ENCODE results near the gene CERK.

CERK gene

GRCh38 chr22:46764779-46765485 is 26.9 kb upstream of the CERK start:
- DNase-seq (ENCODE audit: low read depth) = no peak

DNA sequence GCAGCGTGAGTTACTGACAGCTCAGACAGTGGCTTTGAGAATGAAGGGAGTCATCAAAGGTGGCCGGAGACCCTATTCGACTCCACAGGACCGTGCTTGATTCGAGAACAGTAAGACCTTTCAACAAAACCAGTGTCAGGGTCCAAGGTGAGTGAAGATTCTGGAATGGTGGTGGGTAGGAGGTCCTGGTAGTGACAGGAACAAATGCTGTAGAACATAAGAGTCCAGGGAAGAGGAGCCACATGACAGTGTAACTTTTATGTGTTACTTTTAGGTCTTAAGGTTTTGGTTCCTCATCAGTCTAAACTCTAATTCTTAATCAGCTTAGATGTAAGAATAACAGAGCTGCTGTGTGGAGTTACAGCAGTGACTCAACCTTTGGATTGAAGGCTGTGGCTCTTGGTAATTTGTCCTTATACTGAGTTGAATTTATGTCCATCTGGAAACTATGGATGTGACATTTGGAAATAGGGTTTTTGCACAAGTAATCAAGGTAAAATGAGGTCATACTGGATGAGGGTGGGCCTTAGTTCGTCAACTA is 26.2 kb upstream of the CERK start:
- DNase-seq (ENCODE audit: low read depth) = no peak

GRCh38 chr22:46763051-46763705 is 25.1 kb upstream of the CERK start:
- no peak for DNase-seq (ENCODE audit: low read depth)

DNA sequence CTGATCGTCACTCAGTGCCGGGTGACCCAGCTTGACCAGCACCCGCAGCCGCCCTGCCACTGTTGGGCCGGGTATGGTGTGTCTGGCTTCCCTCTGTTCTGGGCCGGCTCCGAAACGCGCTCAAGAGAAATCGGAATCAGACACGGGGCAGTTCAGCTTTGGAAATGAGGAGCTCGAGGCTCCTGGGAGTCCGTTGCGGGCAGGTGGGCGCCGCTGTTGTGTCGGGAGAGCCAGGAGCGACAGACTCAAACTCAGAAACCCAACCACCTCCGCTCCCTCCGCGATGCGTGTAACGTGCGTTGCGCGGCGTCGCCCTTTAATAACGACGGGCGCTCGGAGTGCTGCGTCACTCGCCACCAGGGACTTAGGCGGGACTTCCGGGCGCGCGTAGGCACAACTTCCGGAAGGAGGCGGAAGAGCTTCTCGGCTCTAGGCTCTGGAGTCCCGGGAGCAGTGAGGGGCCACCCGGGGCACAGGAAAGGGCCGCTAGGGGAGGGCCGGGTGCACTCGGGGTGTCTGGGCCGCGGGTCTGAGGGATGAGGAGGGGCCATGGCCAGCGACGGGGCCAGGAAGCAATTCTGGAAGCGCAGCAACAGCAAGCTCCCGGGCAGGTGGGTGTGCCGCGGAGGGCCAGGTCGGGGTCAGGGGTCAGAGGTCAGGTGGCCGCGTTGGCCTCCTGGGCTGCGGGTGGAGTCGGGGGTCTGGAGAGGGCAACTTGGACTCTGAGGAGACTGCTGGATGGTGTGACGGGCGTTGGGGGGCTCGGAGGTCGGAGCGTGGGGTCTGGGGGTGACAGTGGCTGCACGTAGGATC is 24.4 kb upstream of the CERK start, which contains the start of gene TBC1D22A:
Gene TBC1D22A (plus strand): TSS at position 413 of the 813 bp plus-strand sequence. CDS start 137 bp downstream, at position 550.
- DNase-seq (ENCODE audit: low read depth) = peak; percentile 63

- no peak for DNase-seq (ENCODE audit: low read depth)
Measured at GRCh38 chr22:46761539-46762237, 23.6 kb upstream of the CERK start.

GRCh38 chr22:46761017-46761416 is 23.0 kb upstream of the CERK start:
- DNase-seq (ENCODE audit: low read depth) = no peak

DNA sequence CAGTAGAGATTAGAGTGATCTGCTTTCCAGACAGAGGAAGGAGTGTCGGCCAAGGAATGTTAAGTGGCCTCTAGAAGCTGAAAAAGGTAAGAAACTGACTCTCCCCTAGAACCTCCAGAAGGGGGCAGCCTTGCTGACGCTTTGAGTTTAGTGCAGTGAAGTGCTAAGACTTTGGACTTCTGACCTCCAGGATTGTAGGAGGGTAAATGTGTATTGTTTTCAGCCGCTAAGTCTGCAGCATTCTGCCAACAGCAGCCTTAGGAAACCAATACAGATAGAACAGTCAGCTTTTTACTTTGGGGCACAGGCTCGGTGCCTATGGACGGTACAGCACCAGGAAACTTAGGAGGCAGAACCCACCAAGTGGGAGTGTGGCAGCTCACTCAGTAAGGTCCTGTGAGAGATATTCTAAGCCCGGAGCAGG is 20.8 kb upstream of the CERK start:
- no peak for DNase-seq (ENCODE audit: low read depth)

- no peak for DNase-seq (ENCODE audit: low read depth)
Measured at GRCh38 chr22:46758121-46758520, 20.1 kb upstream of the CERK start.

DNA sequence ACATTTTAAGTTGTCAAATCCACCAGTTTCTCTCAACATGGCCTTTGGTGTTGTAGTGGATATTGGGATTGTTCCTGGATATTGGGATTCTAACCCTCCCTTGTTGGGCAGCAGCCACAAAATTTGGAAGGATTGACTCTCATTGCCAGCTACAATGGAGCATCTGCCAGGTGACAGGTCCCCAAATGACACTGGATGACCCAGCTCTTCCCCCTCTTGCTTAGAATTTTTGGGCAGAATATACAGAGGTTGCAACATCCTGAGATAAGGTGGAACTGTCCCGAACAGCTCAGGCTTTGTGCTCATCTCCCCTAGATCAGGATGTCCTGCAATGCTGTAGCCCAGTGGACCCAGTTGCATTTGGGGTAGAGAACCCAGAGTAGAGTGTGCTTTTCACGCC is 19.1 kb upstream of the CERK start:
- no peak for DNase-seq (ENCODE audit: low read depth)

DNA sequence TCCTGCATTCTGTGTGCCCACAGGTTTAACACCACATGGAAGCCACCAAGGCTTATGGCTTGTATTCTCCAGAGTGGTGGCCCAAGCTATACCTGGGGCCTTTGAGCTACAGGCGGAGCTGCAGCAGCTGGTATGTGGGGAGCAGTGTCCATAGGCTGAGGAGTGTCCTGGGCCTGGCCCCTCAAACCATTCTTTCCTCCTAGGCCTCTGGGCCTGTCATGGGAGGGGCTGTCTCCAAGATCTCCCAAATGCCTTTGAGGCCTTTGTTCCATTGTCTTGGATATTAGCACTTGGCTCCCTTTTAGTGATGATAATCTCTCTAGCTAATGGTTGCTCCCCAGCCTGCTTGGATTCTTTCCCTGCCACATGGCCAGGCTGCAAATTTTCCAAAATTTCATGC is 18.0 kb upstream of the CERK start:
- DNase-seq (ENCODE audit: low read depth) = no peak

DNA sequence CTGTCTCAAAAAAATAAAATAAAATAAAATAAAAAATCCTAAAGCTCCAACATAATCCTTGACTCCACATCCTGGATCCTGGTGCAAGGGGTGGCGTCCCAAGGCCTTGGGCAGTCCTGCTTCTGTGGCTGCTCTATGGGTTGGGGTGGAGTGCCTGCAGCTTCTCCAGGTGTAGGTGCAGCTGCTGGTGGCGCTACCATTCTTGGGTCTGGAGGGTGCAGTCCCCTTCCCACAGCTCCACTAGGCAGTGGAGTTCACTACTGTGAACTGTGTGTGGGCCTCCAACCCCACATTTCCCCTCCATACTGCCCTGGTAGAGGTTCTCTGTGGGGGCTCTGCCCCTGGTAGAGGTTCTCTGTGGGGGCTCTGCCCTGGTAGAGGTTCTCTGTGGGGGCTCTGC is 17.5 kb upstream of the CERK start:
- no peak for DNase-seq (ENCODE audit: low read depth)

GRCh38 chr22:46754826-46755225 is 16.8 kb upstream of the CERK start:
- DNase-seq (ENCODE audit: low read depth) = no peak

- DNase-seq (ENCODE audit: low read depth) = peak; percentile 95
Measured at GRCh38 chr22:46754110-46754799, 16.2 kb upstream of the CERK start.

GRCh38 chr22:46753761-46754109 is 15.7 kb upstream of the CERK start:
- no peak for DNase-seq (ENCODE audit: low read depth)

GRCh38 chr22:46753360-46753759 is 15.3 kb upstream of the CERK start:
- DNase-seq (ENCODE audit: low read depth) = no peak

DNA sequence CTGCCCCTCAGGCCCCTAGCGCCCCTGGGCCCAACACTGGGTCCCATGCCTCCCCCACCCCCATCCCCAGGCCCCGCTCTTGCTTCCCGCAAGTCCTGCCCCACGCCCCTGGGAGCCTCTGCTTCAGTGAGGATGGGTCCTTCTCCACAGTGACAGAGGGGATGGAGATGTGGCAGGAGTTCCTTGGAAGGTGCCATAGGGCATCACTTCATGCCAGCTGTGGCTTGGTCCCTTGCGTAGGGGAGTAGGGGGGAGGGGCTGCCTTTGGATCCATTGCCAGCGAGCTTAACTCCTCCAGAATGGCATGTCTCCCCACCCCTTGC is 14.9 kb upstream of the CERK start:
- no peak for DNase-seq (ENCODE audit: low read depth)

- no peak for DNase-seq (ENCODE audit: low read depth)
Measured at GRCh38 chr22:46752286-46752987, 14.4 kb upstream of the CERK start.

DNA sequence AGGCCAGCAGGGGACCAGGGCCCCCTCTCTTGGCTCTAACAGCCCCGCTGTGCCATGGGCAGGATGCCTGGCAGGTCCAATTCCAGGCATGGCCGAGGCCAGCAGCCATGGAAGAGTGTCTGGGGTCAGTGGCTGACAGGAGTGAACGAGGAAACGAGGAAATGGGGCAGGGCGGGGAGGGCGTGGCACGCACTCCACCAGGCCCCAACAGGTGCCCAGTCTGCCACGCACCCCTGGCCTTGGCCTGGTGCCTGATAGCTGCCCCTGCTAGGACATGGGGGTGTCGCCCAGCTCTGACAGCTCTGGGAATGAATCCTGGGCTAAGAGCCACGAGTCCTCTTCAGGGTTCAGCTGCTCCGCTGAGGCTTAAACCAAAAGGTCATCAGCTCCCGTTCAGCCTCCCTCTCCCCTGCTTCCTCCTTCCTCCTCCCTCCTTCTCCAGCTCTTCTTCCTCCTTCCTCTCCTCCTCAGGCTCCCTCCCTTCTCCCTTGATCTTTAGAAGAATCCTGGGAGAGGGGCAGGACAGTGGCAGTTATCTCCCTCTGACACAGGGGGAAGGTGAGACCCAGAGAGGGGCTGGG is 12.9 kb upstream of the CERK start:
- no peak for DNase-seq (ENCODE audit: low read depth)

GRCh38 chr22:46750530-46750800 is 12.4 kb upstream of the CERK start:
- DNase-seq (ENCODE audit: low read depth) = no peak

- no peak for DNase-seq (ENCODE audit: low read depth)
Measured at GRCh38 chr22:46749682-46750529, 11.9 kb upstream of the CERK start.

Data from non-pigmented ciliary epithelial cell (primary cell).